Measurements from ENCODE around the gene ARMC9. TPM values are rescaled to one million over a fixed set of nuclear protein-coding genes. Genes with fewer than 3 reads are reported as not detected.
A peak's percentile ranks its signal among the peaks of the same experiment; 100 is the strongest.

ARMC9 gene
- total and polyA plus RNA-seq, 2 of the 13 experiments (the other 11 are each of a cell fraction or from before 2014, with no cell fraction given), result 9.1 to 12.8 TPM

- 69% methylated on average over 8 of the region's 8 CpGs for WGBS (ENCODE audit: low lambda C conversion rate)
- no peak overlapping the region for H3K27ac ChIP-seq (ENCODE audit: extremely low read length, insufficient read depth, low read length)
- H3K36me3 ChIP-seq (replicated peaks in 1 of 2; ENCODE audit: control insufficient read depth in 1 of 2, insufficient read depth in 2 of 2, low read length in 2 of 2), result no peaks in the 10 kb centered on the region
- H3K4me1 ChIP-seq (ENCODE audit: insufficient read depth, low read length), result peaks cover 47% of the 10 kb centered on the region
- intact Hi-C loops (cut with micrococcal nuclease; ENCODE audit: unreplicated experiment), result no loop called here
- in situ Hi-C loops (cut with HindIII; ENCODE audit: extremely low pct_ligation_motif_present, low pct_unique_long_range_greater_than_20kb), result no loop called here
- CTCF ChIA-PET (ENCODE audit: low intra/inter-chr PET ratio, low total read pairs), result no interaction called here
- H4K20me1 ChIP-seq (ENCODE audit: insufficient read depth, low read length), result no peaks in the 10 kb centered on the region
- peak overlapping the region in 1 of 3 experiments; percentile 42; a peak in 2 of 6 replicates for H3K4me3 ChIP-seq (replicated peaks in 1 of 3; ENCODE audit: insufficient read depth in 1 of 3, low read depth in 2 of 3, low read length in 3 of 3)
- ATAC-seq (peak; percentile 40), FAIRE-seq (no peak), DNase-seq (ENCODE audit: low spot score) (no peak)
- no peaks in the 10 kb centered on the region for H3K79me2 ChIP-seq (ENCODE audit: insufficient read depth, low read length)
- no peak overlapping the region for H3K9ac ChIP-seq (ENCODE audit: insufficient read depth, low read depth, low read length)
- H3K27me3 ChIP-seq (ENCODE audit: control insufficient read depth in 1 of 2, insufficient read depth in 2 of 2, low read length in 2 of 2), result no peaks in the 10 kb centered on the region
- POLR2A ChIA-PET, result interaction anchor here (0.7 to 1.5 kb wide), 3 partner anchors 10 to 143 kb away, joined by 3 to 4 read pairs (median 4); no protein-coding TSS in a partner anchor
- BruUV-seq (replicated peaks), result no TSS peak
- no peaks in the 10 kb centered on the region for H3K9me3 ChIP-seq (ENCODE audit: low read length)
- H2AFZ ChIP-seq (ENCODE audit: low read length), result no peak overlapping the region
- H3K4me2 ChIP-seq (ENCODE audit: low read depth, low read length), result peak overlapping the region; percentile 68
- TF ChIP-seq ZNF567 (CRISPR knock-in tag; IDR thresholded peaks at IDR 0.05; ENCODE audit: borderline replicate concordance) (no peak), KDM4B (CRISPR knock-in tag; IDR thresholded peaks at IDR 0.05) (no peak), GATAD1 (CRISPR knock-in tag; IDR thresholded peaks at IDR 0.05) (no peak), NFYC (CRISPR knock-in tag; IDR thresholded peaks at IDR 0.05) (peak; percentile 82), MIXL1 (CRISPR knock-in tag; IDR thresholded peaks at IDR 0.05) (no peak), NBN (conservative IDR thresholded peaks at IDR 0.05) (no peak), ZNF10 (CRISPR knock-in tag; IDR thresholded peaks at IDR 0.05; ENCODE audit: borderline replicate concordance, low read depth) (no peak), KIAA2018 (CRISPR knock-in tag; IDR thresholded peaks at IDR 0.05; ENCODE audit: borderline replicate concordance) (no peak), FUBP1 (CRISPR knock-in tag; IDR thresholded peaks at IDR 0.05; ENCODE audit: borderline replicate concordance) (no peak), USF2 (IDR thresholded peaks at IDR 0.05; ENCODE audit: low read depth, low read length) (peak; percentile 75), USF2 (CRISPR knock-in tag; IDR thresholded peaks at IDR 0.05; ENCODE audit: borderline replicate concordance) (peak; percentile 81; the same call in 1 of the 2 replicates), POLR2A (IDR thresholded peaks at IDR 0.05; ENCODE audit: insufficient read depth in 1 of 2, low read depth in 2 of 2, low read length in 2 of 2) (no peak), ZNF44 (CRISPR knock-in tag; IDR thresholded peaks at IDR 0.05) (no peak), ZNF772 (CRISPR knock-in tag; IDR thresholded peaks at IDR 0.05) (no peak)
These were observed 15.9 kb upstream of the ARMC9 start for GRCh38 chr2:231182513-231182899.

Measured in HepG2 (cell line).